Fibroblast of lung (primary cell): ENCODE results near the gene TSSK2. TPM values are rescaled to one million over a fixed set of nuclear protein-coding genes. Genes with fewer than 3 reads are reported as not detected.
A peak's percentile ranks its signal among the peaks of the same experiment; 100 is the strongest.

Experiments used
- DNase-seq, 2 donors: peaks; one replicate each; pipeline versions ENCODE4 v3.0.0 to v3.0.0-alpha.2; 2010; ENCODE audit warnings: low read depth in 2 of 2
- H2AFZ ChIP-seq: 2 replicates; pipeline ENCODE4 v1.5.1; 2012; ENCODE audit warnings: low read length, control low read depth, inconsistent platforms
- H3K27ac ChIP-seq: 2 replicates; pipeline ENCODE4 v1.5.1; 2011; ENCODE audit warnings: low read length, control low read depth; ENCODE audit not compliant: insufficient read depth
- H3K27me3 ChIP-seq: 2 replicates; pipeline ENCODE4 v1.5.1; 2011; ENCODE audit warnings: mild to moderate bottlenecking, low read length; ENCODE audit not compliant: control insufficient read depth, insufficient read depth
- H3K36me3 ChIP-seq: 2 replicates; pipeline ENCODE4 v1.5.1; 2011; ENCODE audit warnings: low read length; ENCODE audit not compliant: control insufficient read depth, insufficient read depth
- H3K4me1 ChIP-seq: 2 replicates; pipeline ENCODE4 v1.5.1; 2011; ENCODE audit warnings: low read length; ENCODE audit not compliant: control insufficient read depth, insufficient read depth; ENCODE audit errors: extremely low read depth
- H3K4me2 ChIP-seq: 2 replicates; pipeline ENCODE4 v1.5.1; 2011; ENCODE audit warnings: low read length, control low read depth; ENCODE audit not compliant: insufficient read depth; ENCODE audit errors: extremely low read depth
- H3K4me3 ChIP-seq, 4 experiments: fragments of 200-600 bp in 1 of 4; sonication (generic) in 1 of 4; replicated peaks in 1 of 4; 2 replicates each; pipeline ENCODE4 v1.5.1; 2011 to 2016; ENCODE audit warnings: low read length in 4 of 4, low read depth in 3 of 4, mild to moderate bottlenecking in 3 of 4, control low read depth in 2 of 4, inconsistent platforms in 1 of 4, mixed read lengths in 1 of 4; ENCODE audit not compliant: insufficient read depth in 1 of 4; ENCODE audit errors: control extremely low read depth in 1 of 4
- H3K79me2 ChIP-seq: 2 replicates; pipeline ENCODE4 v1.5.1; 2012; ENCODE audit warnings: mild to moderate bottlenecking, low read length, inconsistent platforms; ENCODE audit not compliant: control insufficient read depth, insufficient read depth
- H3K9ac ChIP-seq: 2 replicates; pipeline ENCODE4 v1.5.1; 2011; ENCODE audit warnings: mild to moderate bottlenecking, low read length, control low read depth; ENCODE audit not compliant: insufficient read depth
- H3K9me3 ChIP-seq: 2 replicates; pipeline ENCODE4 v1.5.1; 2012; ENCODE audit warnings: low read depth, low read length; ENCODE audit not compliant: control insufficient read depth, insufficient read depth
- H4K20me1 ChIP-seq: 2 replicates; pipeline ENCODE4 v1.5.1; 2011; ENCODE audit warnings: low read length; ENCODE audit not compliant: control insufficient read depth, insufficient read depth; ENCODE audit errors: extremely low read depth
- EZH2 ChIP-seq: IDR thresholded peaks from 2 replicates; pipeline ENCODE4 v1.5.1; 2012; ENCODE audit warnings: low read length, control low read depth, mild to moderate bottlenecking; ENCODE audit errors: missing control alignments
- polyA plus RNA-seq, 2 donors: library from polyadenylated mRNA; depleted of rRNA in 1 of 2; stranded (reverse) in 1 of 2; unstranded in 1 of 2; fragments of >200 nt; gene quantifications; 2 replicates each; pipeline ENCODE4 v1.2.1, GENCODE V29; 2011 to 2012; ENCODE audit warnings: missing spikeins in 1 of 2
- total RNA-seq: library from RNA; depleted of rRNA; stranded (reverse); fragments of >200 nt; gene quantifications from 2 replicates; pipeline ENCODE4 v1.2.1, GENCODE V29; 2014
- TF ChIP-seq, protein P1 (sequence below), 2 donors: IDR thresholded peaks in 1 of 2; conservative IDR thresholded peaks in 1 of 2; 1 replicate in 1 of 2; 2 replicates in 1 of 2; pipeline ENCODE4 v1.5.1; 2011 to 2012; ENCODE audit warnings: low read length in 2 of 2, control low read depth in 1 of 2, inconsistent platforms in 1 of 2, low read depth in 1 of 2, mild to moderate bottlenecking in 1 of 2

Gene TSSK2
- total and polyA plus RNA-seq, 2 donors (not counting 1 experiment from before 2014, with no cell fraction given): not detected

GRCh38 chr22:19086417-19086816 lies 44.7 kb upstream of the TSSK2 start:
- no peak overlapping the region for H3K9ac ChIP-seq
- H2AFZ ChIP-seq: no peak overlapping the region
- H3K4me3 ChIP-seq: no peak overlapping the region
- no peaks in the 10 kb centered on the region for H3K9me3 ChIP-seq
- TF ChIP-seq, protein P1, sequence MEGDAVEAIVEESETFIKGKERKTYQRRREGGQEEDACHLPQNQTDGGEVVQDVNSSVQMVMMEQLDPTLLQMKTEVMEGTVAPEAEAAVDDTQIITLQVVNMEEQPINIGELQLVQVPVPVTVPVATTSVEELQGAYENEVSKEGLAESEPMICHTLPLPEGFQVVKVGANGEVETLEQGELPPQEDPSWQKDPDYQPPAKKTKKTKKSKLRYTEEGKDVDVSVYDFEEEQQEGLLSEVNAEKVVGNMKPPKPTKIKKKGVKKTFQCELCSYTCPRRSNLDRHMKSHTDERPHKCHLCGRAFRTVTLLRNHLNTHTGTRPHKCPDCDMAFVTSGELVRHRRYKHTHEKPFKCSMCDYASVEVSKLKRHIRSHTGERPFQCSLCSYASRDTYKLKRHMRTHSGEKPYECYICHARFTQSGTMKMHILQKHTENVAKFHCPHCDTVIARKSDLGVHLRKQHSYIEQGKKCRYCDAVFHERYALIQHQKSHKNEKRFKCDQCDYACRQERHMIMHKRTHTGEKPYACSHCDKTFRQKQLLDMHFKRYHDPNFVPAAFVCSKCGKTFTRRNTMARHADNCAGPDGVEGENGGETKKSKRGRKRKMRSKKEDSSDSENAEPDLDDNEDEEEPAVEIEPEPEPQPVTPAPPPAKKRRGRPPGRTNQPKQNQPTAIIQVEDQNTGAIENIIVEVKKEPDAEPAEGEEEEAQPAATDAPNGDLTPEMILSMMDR (conservative IDR thresholded peaks at IDR 0.05 in 1 of 2, IDR thresholded peaks at IDR 0.05 in 1 of 2; ENCODE audit: low read depth in 1 of 2, low read length in 2 of 2): no peak
- no peak for TF ChIP-seq EZH2
- peaks cover 2% of the 10 kb centered on the region for H3K36me3 ChIP-seq
- no peak for DNase-seq
- peaks cover 3% of the 10 kb centered on the region for H4K20me1 ChIP-seq
- H3K27ac ChIP-seq: no peak overlapping the region
- H3K4me2 ChIP-seq: no peak overlapping the region
- H3K4me1 ChIP-seq: peaks cover 9% of the 10 kb centered on the region
- H3K27me3 ChIP-seq: no peaks in the 10 kb centered on the region
- peaks cover 1% of the 10 kb centered on the region for H3K79me2 ChIP-seq

DNA sequence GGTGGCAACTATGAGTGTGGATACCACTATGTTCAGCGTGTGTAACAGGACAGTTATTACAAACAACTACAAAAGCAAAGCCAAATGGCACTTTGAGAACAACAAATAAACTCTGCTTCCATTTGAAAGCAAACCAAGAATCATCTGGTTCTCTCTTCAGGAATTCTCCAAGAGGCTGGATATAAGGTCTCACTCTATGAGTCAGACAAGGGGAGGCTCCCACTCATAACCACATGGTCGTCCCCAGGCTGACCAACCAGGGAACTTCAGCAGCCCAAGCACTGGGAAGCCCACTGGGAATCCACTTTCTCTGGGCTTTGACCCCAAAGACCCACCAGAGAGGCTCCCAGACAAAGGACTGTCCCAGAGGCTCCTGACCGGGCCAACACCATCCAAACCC lies 44.2 kb upstream of the TSSK2 start:
- no peak overlapping the region for H3K4me2 ChIP-seq
- peak; percentile 46 to 69 for DNase-seq
- no peak overlapping the region for H3K27ac ChIP-seq

DNA sequence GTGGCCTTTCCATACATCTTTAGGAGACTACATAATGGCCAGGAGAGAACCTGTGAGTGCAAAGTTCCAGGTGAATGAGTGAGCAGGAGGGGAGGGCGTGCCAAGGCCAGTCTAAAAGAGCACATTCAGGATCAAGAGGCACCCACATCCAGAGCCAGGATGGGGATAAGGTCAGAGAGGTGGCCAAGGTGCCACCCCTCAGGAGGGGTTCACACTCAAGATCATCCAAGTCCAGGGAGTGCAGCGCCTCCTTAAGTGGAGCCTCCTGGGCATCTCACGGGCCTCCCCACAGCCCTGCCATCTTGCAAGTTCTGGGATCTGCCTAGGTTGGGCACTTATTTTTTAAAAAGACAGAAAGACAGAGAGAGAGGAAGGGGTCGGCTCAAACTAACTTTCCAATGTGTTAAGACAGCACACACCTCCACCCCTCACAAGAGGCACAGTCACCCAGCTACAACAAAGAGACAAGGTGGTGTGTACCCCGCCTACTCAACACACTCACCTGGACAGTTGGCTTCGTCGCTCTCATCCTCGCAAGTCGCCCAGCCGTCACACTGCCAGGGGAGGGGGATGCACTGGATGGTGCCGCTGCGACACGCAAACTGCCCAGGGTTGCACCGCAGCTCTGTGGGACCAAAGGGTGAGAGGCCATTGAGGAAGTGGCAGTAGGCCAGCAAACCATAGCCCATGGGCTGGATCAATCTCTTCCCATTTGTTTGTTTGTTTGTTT lies 42.1 kb upstream of the TSSK2 start:
- peaks cover 2% of the 10 kb centered on the region for H3K36me3 ChIP-seq
- H3K4me3 ChIP-seq: no peak overlapping the region
- peaks cover 3% of the 10 kb centered on the region for H4K20me1 ChIP-seq
- no peaks in the 10 kb centered on the region for H3K9me3 ChIP-seq
- peaks cover 9% of the 10 kb centered on the region for H3K4me1 ChIP-seq
- peaks cover 1% of the 10 kb centered on the region for H3K79me2 ChIP-seq
- H3K4me2 ChIP-seq: no peak overlapping the region
- no peak overlapping the region for H2AFZ ChIP-seq
- H3K27ac ChIP-seq: no peak overlapping the region
- H3K9ac ChIP-seq: no peak overlapping the region
- no peak for DNase-seq
- H3K27me3 ChIP-seq: no peaks in the 10 kb centered on the region
- TF ChIP-seq EZH2: no peak
- TF ChIP-seq, protein P1 (conservative IDR thresholded peaks at IDR 0.05 in 1 of 2, IDR thresholded peaks at IDR 0.05 in 1 of 2; ENCODE audit: low read depth in 1 of 2, low read length in 2 of 2): no peak

More for the DNA sequence above, 44.2 kb upstream of the TSSK2 start:
- no peak overlapping the region for H2AFZ ChIP-seq
- TF ChIP-seq EZH2: no peak
- TF ChIP-seq, protein P1 (conservative IDR thresholded peaks at IDR 0.05 in 1 of 2, IDR thresholded peaks at IDR 0.05 in 1 of 2; ENCODE audit: low read depth in 1 of 2, low read length in 2 of 2): no peak
- H3K9me3 ChIP-seq: no peaks in the 10 kb centered on the region
- H3K4me1 ChIP-seq: peaks cover 9% of the 10 kb centered on the region
- no peak overlapping the region for H3K9ac ChIP-seq
- peaks cover 2% of the 10 kb centered on the region for H3K36me3 ChIP-seq
- peaks cover 1% of the 10 kb centered on the region for H3K79me2 ChIP-seq
- no peaks in the 10 kb centered on the region for H3K27me3 ChIP-seq
- no peak overlapping the region for H3K4me3 ChIP-seq
- H4K20me1 ChIP-seq: peaks cover 3% of the 10 kb centered on the region
